Activated CD8-positive, alpha-beta memory T cell treated with anti-CD3 and anti-CD28 coated beads, Interleukin-2, amount 50 U/mL, for 24 hours (primary cell): ENCODE results near the gene DUSP7.

Source experiments
- DNase-seq: peaks from one replicate; pipeline ENCODE4 v3.0.0-alpha.2; 2020; ENCODE audit errors: extremely low read depth

The DUSP7 gene

GRCh38 chr3:52086976-52087663 lies 30.7 kb upstream of the DUSP7 start:
- no peak for DNase-seq

GRCh38 chr3:52086461-52086860 lies 30.1 kb upstream of the DUSP7 start:
- DNase-seq: no peak

GRCh38 chr3:52085681-52086282 lies 29.4 kb upstream of the DUSP7 start:
- DNase-seq: peak; percentile 7

GRCh38 chr3:52084954-52085680 lies 28.7 kb upstream of the DUSP7 start:
- DNase-seq: no peak

- DNase-seq: no peak
Observed at GRCh38 chr3:52084216-52084945, 28.0 kb upstream of the DUSP7 start.

- DNase-seq: no peak
Observed at GRCh38 chr3:52083556-52084087, 27.3 kb upstream of the DUSP7 start.

GRCh38 chr3:52082951-52083350 lies 26.6 kb upstream of the DUSP7 start:
- no peak for DNase-seq

GRCh38 chr3:52080830-52081719 lies 24.7 kb upstream of the DUSP7 start:
- DNase-seq: no peak

- DNase-seq: no peak
Observed at GRCh38 chr3:52079958-52080357, 23.6 kb upstream of the DUSP7 start.

- DNase-seq: no peak
Observed at GRCh38 chr3:52078781-52079560, 22.6 kb upstream of the DUSP7 start.

- DNase-seq: no peak
Observed at GRCh38 chr3:52077925-52078324, 21.6 kb upstream of the DUSP7 start.

- DNase-seq: no peak
Observed at GRCh38 chr3:52076896-52077780, 20.8 kb upstream of the DUSP7 start.

- DNase-seq: no peak
Observed at GRCh38 chr3:52073490-52073889, 17.1 kb upstream of the DUSP7 start.

- DNase-seq: no peak
Observed at GRCh38 chr3:52072471-52072870, 16.1 kb upstream of the DUSP7 start.

GRCh38 chr3:52072020-52072419 lies 15.6 kb upstream of the DUSP7 start:
- DNase-seq: no peak

- DNase-seq: no peak
Observed at GRCh38 chr3:52070724-52071621, 14.6 kb upstream of the DUSP7 start.

- DNase-seq: no peak
Observed at GRCh38 chr3:52069855-52070254, 13.5 kb upstream of the DUSP7 start.

- DNase-seq: no peak
Observed at GRCh38 chr3:52069135-52069534, 12.8 kb upstream of the DUSP7 start.
